SU-DHL-6 (cell line): ENCODE data around the gene NPSR1.

Source experiments
- H2AFZ ChIP-seq: fragments of 200-600 bp; sonication (generic); 2 replicates; pipeline ENCODE4 v1.6.1; 2014; ENCODE audit warnings: low read depth, mild to moderate bottlenecking, moderate library complexity, mixed read lengths, antibody characterized with exemption, low read length; ENCODE audit not compliant: severe bottlenecking
- H3F3A ChIP-seq: fragments of 200-600 bp; shearing (Covaris generic); 2 replicates; pipeline ENCODE4 v1.6.0; 2016; ENCODE audit warnings: antibody characterized with exemption, mild to moderate bottlenecking; ENCODE audit not compliant: insufficient read depth
- H3K27ac ChIP-seq: fragments of 200-600 bp; sonication (generic); 2 replicates; pipeline ENCODE4 v1.5.1; 2016; ENCODE audit warnings: low read depth, mild to moderate bottlenecking, low read length, moderate library complexity, mixed read lengths
- H3K27me3 ChIP-seq: fragments of 200-600 bp; sonication (generic), shearing (Covaris generic); 2 replicates; pipeline ENCODE4 v1.6.0; 2014; ENCODE audit warnings: mild to moderate bottlenecking, low read length
- H3K36me3 ChIP-seq: fragments of 200-600 bp; sonication (generic); 2 replicates; pipeline ENCODE4 v1.6.1; 2014; ENCODE audit warnings: mild to moderate bottlenecking, low read length, mixed read lengths
- H3K4me2 ChIP-seq: fragments of 300-600, 200-600 bp; shearing (Covaris generic), sonication (generic); 2 replicates; pipeline ENCODE4 v1.6.0; 2014; ENCODE audit warnings: low read length, low read depth, mild to moderate bottlenecking; ENCODE audit not compliant: poor library complexity, severe bottlenecking
- H3K4me3 ChIP-seq: fragments of 200-600 bp; sonication (generic); 2 replicates; pipeline ENCODE4 v1.5.1; 2014; ENCODE audit warnings: antibody characterized with exemption, low read length, mild to moderate bottlenecking, mixed read lengths; ENCODE audit not compliant: insufficient read depth, poor library complexity, severe bottlenecking
- H3K79me2 ChIP-seq: fragments of 200-600 bp; sonication (generic); 2 replicates; pipeline ENCODE4 v1.6.1; 2014; ENCODE audit warnings: mild to moderate bottlenecking, low read length, moderate library complexity; ENCODE audit not compliant: insufficient read depth
- H3K9ac ChIP-seq: fragments of 200-600 bp; sonication (generic); 2 replicates; pipeline ENCODE4 v1.7.0; 2014; ENCODE audit warnings: mild to moderate bottlenecking, low read length
- H3K9me2 ChIP-seq: fragments of 200-600 bp; sonication (generic); replicated peaks from 2 replicates; pipeline ENCODE4 v1.6.1; 2014; ENCODE audit warnings: low read length; ENCODE audit not compliant: insufficient read depth
- H3K9me3 ChIP-seq: fragments of 200-600 bp; sonication (generic); 2 replicates; pipeline ENCODE4 v1.6.1; 2014; ENCODE audit warnings: low read length, mixed read lengths; ENCODE audit not compliant: insufficient read depth
- H4K20me1 ChIP-seq: fragments of 200-600 bp; sonication (generic); 2 replicates; pipeline ENCODE4 v1.6.1; 2014; ENCODE audit warnings: low read depth, mild to moderate bottlenecking, antibody characterized with exemption, low read length, moderate library complexity, mixed read lengths
- CTCF ChIP-seq: fragments of 200-600 bp; sonication (generic); IDR thresholded peaks from one replicate; pipeline ENCODE4 v1.5.1; 2017; ENCODE audit warnings: antibody characterized with exemption, mild to moderate bottlenecking, low read length, moderate library complexity; ENCODE audit not compliant: insufficient read depth, poor library complexity, severe bottlenecking
- EZH2phosphoT487 ChIP-seq: fragments of 200-600 bp; sonication (generic), shearing (Covaris generic); conservative IDR thresholded peaks from 2 replicates; pipeline ENCODE4 v1.6.1; 2018; ENCODE audit warnings: mild to moderate bottlenecking, antibody characterized with exemption, low read length, moderate library complexity, mixed read lengths

NPSR1 gene

GRCh38 chr7:34821932-34822558, 164.0 kb downstream of the NPSR1 start:
- Histone ChIP-seq H3K27me3 (no peaks in the 10 kb centered on the region), H3K79me2 (no peaks in the 10 kb centered on the region), H3F3A (no peaks in the 10 kb centered on the region), H3K36me3 (no peaks in the 10 kb centered on the region), H3K9ac (no peak overlapping the region), H3K4me2 (no peak overlapping the region), H3K9me2 (no peaks in the 10 kb centered on the region), H3K27ac (no peak overlapping the region), H2AFZ (no peak overlapping the region), H4K20me1 (no peaks in the 10 kb centered on the region), H3K4me3 (no peak overlapping the region), H3K9me3 (no peaks in the 10 kb centered on the region)
- TF ChIP-seq CTCF (no peak), EZH2phosphoT487 (no peak)

DNA sequence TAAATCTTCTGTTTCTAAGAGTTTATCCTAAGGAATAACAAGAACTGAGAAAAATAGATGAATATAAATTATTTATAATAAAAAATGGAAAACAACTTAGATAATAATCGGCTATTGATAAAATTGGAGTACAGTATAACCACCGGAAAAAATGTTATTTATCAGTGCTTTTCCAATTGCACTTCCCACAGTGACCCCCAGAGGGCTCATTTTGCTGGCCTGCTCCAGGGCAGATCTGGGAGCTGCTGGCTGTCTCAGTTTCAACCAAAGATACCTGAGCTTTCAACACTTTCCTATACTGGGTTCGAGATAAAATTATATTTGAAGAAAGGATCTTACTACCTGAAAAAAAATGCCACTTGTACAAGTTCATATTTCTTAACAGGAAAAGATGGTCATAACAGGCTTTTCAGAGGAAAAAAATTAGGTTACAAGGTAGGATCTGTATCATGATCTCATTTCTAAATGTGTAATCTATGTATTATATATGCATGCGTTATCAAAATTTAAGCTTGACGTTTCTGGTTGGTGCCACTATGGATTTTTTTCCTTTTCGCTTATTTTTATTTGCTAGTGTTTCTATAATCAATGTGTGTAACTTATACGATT, 165.7 kb downstream of the NPSR1 start:
- Histone ChIP-seq H3K9me2 (no peaks in the 10 kb centered on the region), H3K27me3 (no peaks in the 10 kb centered on the region), H3K9ac (no peak overlapping the region), H3K4me2 (no peak overlapping the region), H2AFZ (no peak overlapping the region), H3K27ac (no peak overlapping the region), H4K20me1 (no peaks in the 10 kb centered on the region), H3K36me3 (no peaks in the 10 kb centered on the region), H3K9me3 (no peaks in the 10 kb centered on the region), H3K79me2 (no peaks in the 10 kb centered on the region), H3F3A (no peaks in the 10 kb centered on the region), H3K4me3 (no peak overlapping the region)
- no peak for TF ChIP-seq EZH2phosphoT487
- TF ChIP-seq CTCF: peak; percentile 74

GRCh38 chr7:34825221-34825620, 167.2 kb downstream of the NPSR1 start:
- H3K9ac ChIP-seq: no peak overlapping the region
- no peaks in the 10 kb centered on the region for H4K20me1 ChIP-seq
- H3K27me3 ChIP-seq: no peaks in the 10 kb centered on the region
- H3K9me2 ChIP-seq: no peaks in the 10 kb centered on the region
- TF ChIP-seq EZH2phosphoT487 (no peak), CTCF (no peak)
- no peaks in the 10 kb centered on the region for H3F3A ChIP-seq
- no peak overlapping the region for H2AFZ ChIP-seq
- H3K9me3 ChIP-seq: no peaks in the 10 kb centered on the region
- no peak overlapping the region for H3K27ac ChIP-seq
- H3K36me3 ChIP-seq: no peaks in the 10 kb centered on the region
- H3K4me3 ChIP-seq: no peak overlapping the region
- no peak overlapping the region for H3K4me2 ChIP-seq
- no peaks in the 10 kb centered on the region for H3K79me2 ChIP-seq
